Activated naive CD8-positive, alpha-beta T cell (primary cell): ENCODE results near the gene KRTAP10-4.
"Not testable (repeated sequence)": the region's sequence is repeated elsewhere in the genome, so short reads cannot be mapped to it uniquely, and the experiment has no call there.

Experiments
- H3K27ac Mint-ChIP-seq: one replicate; pipeline ENCODE4 v1.8.0; 2021; ENCODE audit warnings: mixed read lengths
- H3K27me3 Mint-ChIP-seq: one replicate; pipeline ENCODE4 v1.8.0; 2021; ENCODE audit warnings: mixed read lengths
- H3K36me3 Mint-ChIP-seq: one replicate; pipeline ENCODE4 v1.8.0; 2021; ENCODE audit warnings: mixed read lengths
- H3K4me1 Mint-ChIP-seq: one replicate; pipeline ENCODE4 v1.8.0; 2021; ENCODE audit warnings: low read depth, mixed read lengths
- H3K4me3 Mint-ChIP-seq: one replicate; pipeline ENCODE4 v1.8.0; 2021; ENCODE audit warnings: mild to moderate bottlenecking, mixed read lengths
- H3K9me3 Mint-ChIP-seq: one replicate; pipeline ENCODE4 v1.8.0; 2021; ENCODE audit warnings: low read depth, mixed read lengths

Gene KRTAP10-4

DNA sequence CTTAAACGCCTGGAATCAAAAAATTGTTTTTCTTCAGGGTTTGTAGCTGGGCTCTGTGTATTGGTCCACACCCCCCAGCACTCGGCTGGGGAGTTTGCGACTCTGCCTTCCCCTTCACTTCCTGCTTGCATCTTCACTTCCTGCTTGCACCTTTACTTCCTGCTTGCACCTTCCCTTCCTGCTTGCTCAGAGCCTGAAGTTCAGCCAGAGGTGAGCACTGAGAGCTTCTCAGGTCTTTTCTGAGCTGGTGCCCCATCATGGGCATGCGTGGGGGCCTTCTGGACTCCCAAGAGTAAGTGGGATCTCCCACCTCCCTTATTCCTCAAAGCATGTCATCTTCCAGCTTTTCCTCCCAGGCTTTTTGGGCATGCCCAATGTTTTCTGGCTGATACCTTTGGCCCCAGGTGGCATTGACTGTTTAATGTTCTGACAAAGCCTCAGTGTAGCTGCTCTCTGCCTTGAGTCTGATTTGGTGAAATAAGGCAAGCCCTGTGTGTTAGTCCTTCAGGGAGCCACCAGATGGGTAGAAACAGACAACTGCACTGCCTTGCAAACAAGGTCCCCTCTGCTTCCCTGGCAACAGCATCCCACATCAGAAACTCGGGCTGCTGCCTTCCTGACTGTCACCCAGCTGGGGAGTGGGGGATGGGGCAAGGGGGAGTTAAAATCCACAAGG lies 25.7 kb upstream of the KRTAP10-4 start:
- peaks cover 15% of the 10 kb centered on the region for H3K36me3 Mint-ChIP-seq
- H3K4me3 Mint-ChIP-seq = peak overlapping the region; percentile 80
- H3K27ac Mint-ChIP-seq = peak overlapping the region; percentile 97
- no peaks in the 10 kb centered on the region for H3K27me3 Mint-ChIP-seq
- peaks cover 33% of the 10 kb centered on the region for H3K4me1 Mint-ChIP-seq
- H3K9me3 Mint-ChIP-seq = peaks cover 16% of the 10 kb centered on the region

DNA sequence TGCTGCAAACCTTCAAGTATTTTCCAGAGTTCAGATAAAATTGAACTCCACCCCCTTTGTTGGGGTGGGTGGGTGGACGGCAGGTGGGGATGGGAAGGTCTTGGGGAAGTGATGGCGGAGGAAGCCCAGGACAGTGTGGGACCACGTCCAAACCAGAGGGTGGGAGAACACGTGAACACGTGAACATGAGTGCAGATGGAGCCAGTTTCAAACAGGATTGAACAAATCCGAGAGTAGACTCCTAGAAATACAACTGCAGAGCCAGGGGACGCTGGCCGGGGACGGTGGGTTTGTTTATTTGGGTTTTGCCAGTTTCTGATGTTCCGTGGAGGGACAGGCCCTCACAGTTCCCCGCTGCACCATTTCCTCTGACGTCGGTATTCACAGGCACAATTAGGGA lies 25.1 kb upstream of the KRTAP10-4 start:
- Mint-ChIP-seq H3K9me3 (peaks cover 22% of the 10 kb centered on the region), H3K4me1 (peaks cover 33% of the 10 kb centered on the region), H3K27ac (peak overlapping the region; percentile 97), H3K4me3 (peak overlapping the region; percentile 80), H3K27me3 (no peaks in the 10 kb centered on the region), H3K36me3 (peaks cover 18% of the 10 kb centered on the region)

DNA sequence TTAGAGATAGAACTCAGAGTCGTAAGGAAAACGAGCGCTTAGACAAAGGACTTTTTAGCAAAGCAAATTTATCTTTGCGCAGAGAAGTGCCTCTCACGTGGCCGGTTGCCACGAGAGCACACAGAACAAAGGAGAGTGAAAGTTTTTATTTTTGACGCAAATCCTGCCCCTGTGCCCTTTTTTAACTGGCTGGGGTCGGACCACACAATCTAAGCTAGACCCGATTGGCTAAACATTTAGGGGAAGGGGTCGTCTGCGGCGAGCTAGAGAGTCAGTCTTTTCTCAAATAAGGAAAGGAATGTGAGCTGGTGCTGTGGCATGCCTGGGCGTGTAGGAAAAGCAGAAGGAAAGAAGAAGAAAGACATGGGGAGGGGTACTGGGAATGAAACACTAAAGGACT lies 24.6 kb upstream of the KRTAP10-4 start:
- peak overlapping the region; percentile 80 for H3K4me3 Mint-ChIP-seq
- H3K36me3 Mint-ChIP-seq = peaks cover 20% of the 10 kb centered on the region
- H3K9me3 Mint-ChIP-seq = peaks cover 24% of the 10 kb centered on the region
- no peaks in the 10 kb centered on the region for H3K27me3 Mint-ChIP-seq
- H3K4me1 Mint-ChIP-seq = peaks cover 33% of the 10 kb centered on the region
- no peak overlapping the region for H3K27ac Mint-ChIP-seq

DNA sequence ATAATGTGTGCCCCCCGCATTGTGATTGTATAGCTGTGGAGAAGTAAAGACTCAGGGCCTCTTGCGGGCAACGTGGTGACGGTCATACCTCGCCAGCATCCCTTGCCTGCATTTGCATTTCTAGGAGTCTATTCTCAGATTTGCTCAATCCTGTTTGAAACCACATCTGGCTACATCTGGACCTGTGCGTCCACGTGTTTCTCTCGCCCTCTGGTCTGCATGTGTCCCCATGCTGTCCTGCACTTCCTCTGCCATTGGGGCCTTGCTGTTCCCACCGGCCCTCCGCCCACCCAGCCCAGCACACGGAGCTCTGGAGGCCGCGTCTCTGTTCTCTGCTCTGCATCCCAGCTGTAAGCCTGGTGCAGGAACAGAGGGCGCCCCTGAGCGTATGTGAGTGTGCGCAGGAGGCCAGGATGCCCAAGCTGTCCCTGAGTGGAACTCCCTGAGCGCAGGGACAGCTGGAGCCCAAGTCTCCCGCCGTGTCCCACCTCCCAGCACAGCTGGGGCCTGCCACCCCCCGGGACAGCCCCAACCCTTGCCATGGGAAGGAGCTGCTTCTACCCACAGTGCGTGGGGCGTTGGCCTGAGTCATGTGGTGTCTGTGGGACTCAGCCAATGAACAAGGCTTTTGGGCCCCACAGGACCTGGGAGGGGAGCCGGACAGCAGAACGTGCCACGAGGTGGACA lies 23.9 kb upstream of the KRTAP10-4 start:
- Mint-ChIP-seq H3K9me3 (peaks cover 24% of the 10 kb centered on the region), H3K27me3 (no peaks in the 10 kb centered on the region), H3K36me3 (peaks cover 20% of the 10 kb centered on the region), H3K27ac (no peak overlapping the region), H3K4me3 (no peak overlapping the region), H3K4me1 (peaks cover 33% of the 10 kb centered on the region)

DNA sequence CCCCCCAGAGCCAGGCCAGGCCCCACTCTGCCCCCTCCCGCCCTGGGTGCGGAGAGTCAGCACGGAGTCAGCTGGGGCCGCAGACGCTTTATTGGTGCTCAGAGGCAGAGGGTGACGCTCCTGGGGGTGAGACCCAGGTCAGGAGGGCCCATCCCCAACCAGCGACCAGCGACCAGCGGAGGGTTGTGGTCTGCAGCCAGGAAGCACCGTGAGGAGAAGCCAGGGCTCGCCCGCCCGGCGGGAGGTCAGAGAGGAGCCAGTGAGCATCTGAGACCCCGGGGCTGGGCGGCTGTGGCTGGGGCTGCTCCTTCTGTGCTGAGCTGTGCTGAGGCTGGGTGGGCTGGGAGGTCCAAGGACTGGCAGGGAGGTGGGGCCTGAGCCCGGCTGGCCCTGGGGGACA lies 23.2 kb upstream of the KRTAP10-4 start:
- H3K27me3 Mint-ChIP-seq, H3K27ac Mint-ChIP-seq, H3K4me3 Mint-ChIP-seq: not testable (repeated sequence)
- Mint-ChIP-seq H3K36me3 (peaks cover 20% of the 10 kb centered on the region), H3K4me1 (peaks cover 33% of the 10 kb centered on the region), H3K9me3 (peaks cover 24% of the 10 kb centered on the region)

DNA sequence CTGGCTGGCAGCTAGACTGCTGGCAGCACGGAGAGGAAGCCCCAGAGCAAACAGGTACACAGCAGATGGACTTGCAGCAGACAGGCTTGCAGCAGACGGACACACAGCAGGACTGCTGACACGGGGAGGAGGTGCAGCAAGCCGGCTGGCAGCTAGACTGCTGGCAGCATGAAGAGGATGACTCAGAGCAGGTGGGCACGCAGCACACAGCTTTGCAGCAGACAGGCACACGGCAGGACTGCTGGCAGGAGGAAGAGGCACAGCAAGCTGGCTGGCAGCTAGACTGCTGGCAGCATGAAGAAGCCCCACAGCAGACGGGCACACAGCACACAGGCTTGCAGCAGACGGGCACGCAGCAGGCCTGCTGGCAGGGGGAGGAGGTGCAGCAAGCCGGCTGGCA lies 22.7 kb upstream of the KRTAP10-4 start:
- H3K27me3 Mint-ChIP-seq = no peaks in the 10 kb centered on the region
- H3K4me3 Mint-ChIP-seq = no peak overlapping the region
- peaks cover 33% of the 10 kb centered on the region for H3K4me1 Mint-ChIP-seq
- H3K36me3 Mint-ChIP-seq = peaks cover 15% of the 10 kb centered on the region
- peaks cover 19% of the 10 kb centered on the region for H3K9me3 Mint-ChIP-seq
- H3K27ac Mint-ChIP-seq = no peak overlapping the region

DNA sequence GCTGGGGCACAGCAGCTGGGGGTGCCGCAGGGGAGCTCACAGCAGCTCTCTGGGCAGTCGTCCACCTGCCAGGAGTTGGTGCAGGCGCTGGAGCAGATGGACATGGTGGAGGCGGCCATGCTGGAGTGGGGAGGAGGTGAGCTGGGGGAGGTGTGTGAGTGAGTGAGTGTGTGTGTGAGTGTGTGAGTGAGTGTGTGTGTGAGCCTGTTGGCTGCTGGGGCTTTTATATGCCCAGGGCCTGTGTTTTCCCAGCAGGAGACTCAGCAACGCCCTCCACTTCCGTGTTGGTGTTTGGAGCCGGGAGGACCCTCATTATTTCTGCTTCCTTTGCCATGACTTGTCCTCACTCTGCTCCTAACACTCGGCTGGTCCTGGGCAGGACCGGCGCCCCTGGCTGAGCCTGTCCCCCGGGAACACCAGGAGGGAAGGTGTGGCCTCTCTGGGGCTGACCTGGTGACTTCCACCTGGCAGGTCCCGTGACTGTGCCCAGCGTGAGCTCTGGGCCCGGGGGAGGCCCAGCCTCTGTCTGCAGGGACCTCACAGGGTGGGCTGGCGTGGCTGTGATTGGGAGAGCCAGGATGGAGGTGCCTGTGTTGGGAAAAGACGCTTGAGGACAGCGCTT lies 22.1 kb upstream of the KRTAP10-4 start, which contains the start of gene KRTAP10-2:
TSS of gene KRTAP10-2 (minus strand) at position 166 of the 622 bp plus-strand sequence. CDS start at position 119, 47 bp downstream.
- Mint-ChIP-seq H3K9me3 (peaks cover 19% of the 10 kb centered on the region), H3K27ac (no peak within 1 kb of the TSS), H3K27me3 (no peaks in the 10 kb centered on the region), H3K4me3 (no peak within 1 kb of the TSS), H3K4me1 (peaks cover 33% of the 10 kb centered on the region), H3K36me3 (peaks cover 15% of the 10 kb centered on the region)

DNA sequence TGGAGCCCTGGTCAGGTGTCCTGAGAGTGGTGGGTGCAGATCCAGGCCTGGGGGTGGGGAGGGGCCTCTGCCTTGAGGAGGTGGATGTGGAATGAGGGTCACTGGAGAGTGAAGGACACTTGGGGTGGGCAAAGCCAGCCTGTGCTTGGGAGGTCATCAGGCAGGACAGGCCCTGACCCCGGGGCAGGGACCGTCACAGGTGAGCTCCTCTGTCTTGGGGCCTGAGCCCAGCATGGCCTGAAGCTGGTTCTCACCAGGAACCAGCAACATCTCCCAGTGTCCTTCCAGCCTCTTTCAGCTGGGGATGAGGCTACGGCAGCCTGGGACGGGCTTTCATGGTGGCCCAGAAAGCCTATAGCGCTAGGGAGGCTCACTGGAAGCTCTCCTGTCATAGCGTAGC lies 21.4 kb upstream of the KRTAP10-4 start:
- Mint-ChIP-seq H3K36me3 (peaks cover 11% of the 10 kb centered on the region), H3K4me1 (peaks cover 27% of the 10 kb centered on the region), H3K27me3 (no peaks in the 10 kb centered on the region), H3K9me3 (peaks cover 12% of the 10 kb centered on the region), H3K4me3 (no peak overlapping the region), H3K27ac (no peak overlapping the region)

DNA sequence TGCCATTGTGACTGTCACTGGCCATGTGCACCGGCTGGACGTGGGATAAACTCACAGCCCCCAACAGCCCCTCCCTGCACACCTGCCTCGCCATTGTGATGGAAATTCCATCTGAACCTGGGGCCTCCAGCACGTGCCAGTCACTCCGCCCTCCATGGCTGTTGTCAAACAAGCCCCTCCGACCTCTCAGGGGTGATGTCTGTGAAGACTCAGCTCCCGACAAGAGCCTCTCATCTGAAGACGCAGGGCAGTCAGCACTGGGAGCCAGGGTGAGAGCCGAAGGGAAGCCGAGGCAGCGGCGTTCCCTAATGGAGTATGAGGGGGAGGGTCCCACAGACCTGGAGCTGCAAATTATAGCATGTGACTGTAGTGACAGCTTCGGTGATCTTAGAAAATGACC lies 20.8 kb upstream of the KRTAP10-4 start:
- H3K27me3 Mint-ChIP-seq = no peaks in the 10 kb centered on the region
- peaks cover 9% of the 10 kb centered on the region for H3K36me3 Mint-ChIP-seq
- H3K9me3 Mint-ChIP-seq = peaks cover 8% of the 10 kb centered on the region
- peaks cover 22% of the 10 kb centered on the region for H3K4me1 Mint-ChIP-seq
- no peak overlapping the region for H3K27ac Mint-ChIP-seq
- no peak overlapping the region for H3K4me3 Mint-ChIP-seq

DNA sequence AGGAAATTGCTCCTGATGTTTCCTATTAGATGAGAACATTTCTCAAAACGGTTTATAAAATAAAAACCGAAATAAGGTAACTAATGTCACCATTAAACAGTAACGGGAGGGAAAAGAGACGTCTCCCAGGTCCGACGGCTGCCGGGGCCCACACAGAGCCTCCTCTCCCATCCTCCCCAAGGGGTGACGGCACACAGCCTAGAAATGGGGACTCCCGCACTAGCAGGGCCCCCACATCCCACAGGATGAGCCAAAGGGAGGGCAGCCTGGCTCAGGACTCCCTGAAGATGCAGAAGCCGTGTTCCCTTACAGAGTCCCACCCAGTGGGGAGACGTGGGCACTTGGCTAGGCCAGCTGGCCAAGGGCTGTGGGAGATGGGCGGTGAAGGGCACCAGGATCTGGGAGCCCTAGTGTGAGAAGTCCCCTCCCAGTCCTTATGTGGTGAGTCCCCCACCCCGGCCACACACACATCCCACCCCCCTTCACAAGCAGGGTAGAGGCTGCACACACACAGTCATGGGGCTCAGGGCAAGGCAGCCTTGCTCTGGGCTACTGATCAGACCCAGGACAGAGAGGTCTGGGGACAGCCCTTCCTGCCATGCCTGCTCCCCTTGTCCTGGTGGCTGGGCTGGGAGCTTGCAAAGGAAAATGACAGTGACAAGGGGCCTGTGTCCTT lies 18.2 kb upstream of the KRTAP10-4 start:
- no peak overlapping the region for H3K4me3 Mint-ChIP-seq
- no peak overlapping the region for H3K27ac Mint-ChIP-seq
- H3K9me3 Mint-ChIP-seq = peaks cover 9% of the 10 kb centered on the region
- H3K36me3 Mint-ChIP-seq = peaks cover 9% of the 10 kb centered on the region
- H3K27me3 Mint-ChIP-seq = no peaks in the 10 kb centered on the region
- peaks cover 3% of the 10 kb centered on the region for H3K4me1 Mint-ChIP-seq

DNA sequence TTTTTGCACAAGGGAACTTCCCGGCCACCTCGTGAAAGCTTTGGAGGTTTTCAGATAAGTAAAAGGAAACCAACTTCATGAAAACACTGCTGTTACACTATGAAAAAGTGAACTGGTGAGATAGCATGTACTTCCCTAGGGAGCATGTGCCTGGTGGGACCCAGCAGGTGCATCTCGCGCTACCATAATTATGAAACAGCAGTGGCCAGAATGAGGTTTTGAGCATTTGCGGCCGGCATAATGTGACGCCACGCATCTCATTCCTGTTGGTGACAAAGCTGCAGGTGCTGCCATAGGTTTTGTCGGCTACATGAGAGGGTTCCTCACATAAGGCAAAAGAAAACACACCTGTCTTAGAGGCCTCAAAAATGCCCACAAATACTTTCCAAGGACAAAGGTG lies 16.6 kb upstream of the KRTAP10-4 start:
- Mint-ChIP-seq H3K27me3 (no peaks in the 10 kb centered on the region), H3K4me3 (no peak overlapping the region), H3K9me3 (peaks cover 14% of the 10 kb centered on the region), H3K36me3 (peaks cover 12% of the 10 kb centered on the region), H3K4me1 (no peaks in the 10 kb centered on the region), H3K27ac (no peak overlapping the region)

DNA sequence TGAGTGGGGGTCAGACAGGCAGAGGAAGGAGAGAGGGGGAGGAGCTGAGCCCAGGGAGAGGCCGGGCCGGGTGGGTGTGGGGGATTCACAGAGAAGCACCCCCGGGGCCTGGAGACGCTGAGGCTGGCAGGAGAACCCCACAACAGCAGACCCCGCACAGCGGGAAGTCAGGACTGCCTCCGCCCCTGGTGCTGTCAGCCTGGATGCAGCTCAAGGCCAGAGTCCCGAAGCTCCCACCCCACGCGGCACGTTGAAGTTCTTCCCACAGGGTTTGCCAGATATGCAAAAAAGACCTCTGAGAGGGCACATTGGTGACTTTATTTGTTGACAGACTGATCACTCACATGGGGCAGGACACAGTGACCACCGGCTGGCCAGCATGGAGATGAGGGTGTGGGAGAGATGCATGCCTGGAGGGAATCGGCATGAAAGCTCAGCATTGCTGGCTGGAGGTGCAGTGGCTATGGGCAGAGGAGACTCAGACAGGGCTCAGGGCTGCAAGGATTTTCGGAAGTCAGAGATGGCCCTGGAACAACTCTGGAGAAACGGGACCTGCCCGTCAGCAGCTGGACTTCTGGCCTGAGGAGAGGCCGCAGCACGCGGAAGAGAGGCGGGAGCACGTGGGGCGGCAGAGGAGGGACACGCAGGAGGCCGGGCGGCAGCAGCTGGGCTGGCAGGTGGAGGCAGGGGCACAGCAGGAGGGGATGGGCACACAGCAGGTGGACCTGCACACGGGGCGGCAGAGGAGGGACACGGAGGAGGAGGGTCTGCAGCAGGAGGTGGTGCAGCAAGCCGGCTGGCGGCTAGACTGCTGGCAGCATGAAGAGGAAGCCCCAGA lies 15.8 kb upstream of the KRTAP10-4 start:
- Mint-ChIP-seq H3K9me3 (peaks cover 14% of the 10 kb centered on the region), H3K27me3 (no peaks in the 10 kb centered on the region), H3K36me3 (peaks cover 12% of the 10 kb centered on the region), H3K27ac (no peak overlapping the region), H3K4me3 (no peak overlapping the region), H3K4me1 (no peaks in the 10 kb centered on the region)

DNA sequence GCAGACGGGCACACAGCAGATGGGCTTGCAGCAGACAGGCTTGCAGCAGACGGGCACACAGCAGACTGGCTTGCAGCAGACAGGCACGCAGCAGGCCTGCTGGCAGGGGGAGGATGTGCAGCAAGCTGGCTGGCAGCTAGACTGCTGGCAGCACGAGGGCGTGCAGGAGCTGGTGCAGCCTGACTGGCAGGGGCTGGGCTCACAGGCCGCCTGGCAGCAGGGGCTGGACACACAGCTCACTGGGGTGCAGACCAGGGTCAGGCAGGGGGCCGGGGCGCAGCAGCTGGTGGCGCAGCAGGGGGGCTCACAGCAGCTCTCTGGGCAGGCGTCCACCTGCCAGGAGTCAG lies 15.2 kb upstream of the KRTAP10-4 start:
- Mint-ChIP-seq H3K9me3 (peaks cover 13% of the 10 kb centered on the region), H3K36me3 (peaks cover 10% of the 10 kb centered on the region)
- not testable (repeated sequence) for H3K4me1 Mint-ChIP-seq, H3K27ac Mint-ChIP-seq, H3K4me3 Mint-ChIP-seq, H3K27me3 Mint-ChIP-seq

DNA sequence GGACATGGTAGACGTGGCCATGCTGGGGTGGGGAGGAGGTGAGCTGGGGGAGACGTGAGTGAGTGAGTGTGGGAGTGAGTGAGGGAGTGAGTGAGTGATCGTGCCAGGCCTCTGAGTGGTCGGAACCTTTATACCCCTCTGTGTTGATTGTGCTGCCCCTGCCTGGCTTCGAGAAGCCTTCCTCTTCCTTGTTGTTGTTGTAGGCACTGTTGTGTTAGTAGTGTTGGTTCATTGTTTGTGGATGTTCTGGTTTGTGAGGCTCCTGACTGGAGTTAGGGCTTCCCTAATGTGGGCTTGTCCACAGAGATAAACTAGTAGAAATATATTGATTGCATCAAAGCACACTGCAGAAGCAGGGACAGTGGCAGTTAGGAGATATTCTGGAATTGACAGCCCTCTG lies 14.8 kb upstream of the KRTAP10-4 start, which contains the start of gene KRTAP10-3:
TSS of gene KRTAP10-3 (minus strand) at position 101 of the 400 bp plus-strand sequence. CDS start at position 21, 80 bp downstream.
- H3K9me3 Mint-ChIP-seq = peaks cover 11% of the 10 kb centered on the region
- H3K36me3 Mint-ChIP-seq = peaks cover 8% of the 10 kb centered on the region
- H3K27me3 Mint-ChIP-seq = no peaks in the 10 kb centered on the region
- no peaks in the 10 kb centered on the region for H3K4me1 Mint-ChIP-seq
- H3K27ac Mint-ChIP-seq = no peak within 1 kb of the TSS
- H3K4me3 Mint-ChIP-seq = no peak within 1 kb of the TSS
